Esophagus squamous epithelium (tissue), 5 donors: ENCODE data around the gene ITK. TPM values are rescaled to one million over a fixed set of nuclear protein-coding genes. Genes with fewer than 3 reads are reported as not detected.

Source experiments
- DNase-seq: peaks from one replicate; lab custom pipeline; 2025; lab: John Stamatoyannopoulos, UW
- H3K27ac ChIP-seq, 4 donors: fragments of 200-600 bp; sonication (generic); one replicate each; pipeline ENCODE4 v1.5.1; 2016 to 2019; ENCODE audit warnings: mild to moderate bottlenecking in 1 of 4
- H3K27me3 ChIP-seq, 4 donors: fragments of 200-600 bp; sonication (generic); 1 replicate in 3 of 4; 2 replicates in 1 of 4; pipeline versions ENCODE4 v1.5.1 to v1.6.0; 2017 to 2021; ENCODE audit warnings: antibody characterized with exemption in 1 of 4
- H3K36me3 ChIP-seq, 3 donors: fragments of 200-600 bp; sonication (generic); one replicate each; pipeline ENCODE4 v1.5.1; 2016 to 2019
- H3K4me1 ChIP-seq, 3 donors: fragments of 200-600 bp; sonication (generic); one replicate each; pipeline ENCODE4 v1.5.1; 2017 to 2019
- H3K4me3 ChIP-seq, 4 donors: fragments of 200-600 bp; sonication (generic); 1 replicate in 3 of 4; 2 replicates in 1 of 4; pipeline ENCODE4 v1.5.1; 2016 to 2019; ENCODE audit warnings: mild to moderate bottlenecking in 2 of 4, moderate library complexity in 1 of 4
- H3K9me3 ChIP-seq, 3 donors: fragments of 200-600 bp; sonication (generic); one replicate each; pipeline ENCODE4 v1.5.1; 2016 to 2019
- POLR2A ChIP-seq, 4 donors: fragments of 450-650 bp; IDR thresholded peaks; one replicate each; pipeline ENCODE4 v1.6.1; 2017; ENCODE audit warnings: antibody characterized with exemption in 4 of 4, mild to moderate bottlenecking in 4 of 4, moderate library complexity in 3 of 4
- WGBS, 2 donors: methylation state at CpG; one replicate each; pipeline ENCODE4 v1.1.5; 2018; 5-methylcytosine and 5-hydroxymethylcytosine counted together
- intact Hi-C: fragments of 100-400 bp; cut with DNase I; formaldehyde crosslinking; loops from one replicate; pipeline ENCODE4 v1.15.0; 2022
- total RNA-seq, 4 donors: library from RNA; depleted of rRNA; stranded (reverse); fragments of >200 nt; gene quantifications; one replicate each; pipeline ENCODE4 v1.1.0, GENCODE V29; 2016
- TF ChIP-seq, protein P1 (sequence below), 6 experiments: fragments of 450-650 bp in 4 of 6; fragments of 200-600 bp in 2 of 6; sonication (generic) in 2 of 6; IDR thresholded peaks; one replicate each; pipeline ENCODE4 v1.5.1; 2016 to 2019; ENCODE audit warnings: antibody characterized with exemption in 6 of 6, mild to moderate bottlenecking in 4 of 6, moderate library complexity in 4 of 6
- donor health status: DM: yes; HTN: yes; CAD: no.

ITK gene
- total RNA-seq, 4 donors from 2014 or later, result 0.53 to 5.1 (median 3.9) TPM

DNA sequence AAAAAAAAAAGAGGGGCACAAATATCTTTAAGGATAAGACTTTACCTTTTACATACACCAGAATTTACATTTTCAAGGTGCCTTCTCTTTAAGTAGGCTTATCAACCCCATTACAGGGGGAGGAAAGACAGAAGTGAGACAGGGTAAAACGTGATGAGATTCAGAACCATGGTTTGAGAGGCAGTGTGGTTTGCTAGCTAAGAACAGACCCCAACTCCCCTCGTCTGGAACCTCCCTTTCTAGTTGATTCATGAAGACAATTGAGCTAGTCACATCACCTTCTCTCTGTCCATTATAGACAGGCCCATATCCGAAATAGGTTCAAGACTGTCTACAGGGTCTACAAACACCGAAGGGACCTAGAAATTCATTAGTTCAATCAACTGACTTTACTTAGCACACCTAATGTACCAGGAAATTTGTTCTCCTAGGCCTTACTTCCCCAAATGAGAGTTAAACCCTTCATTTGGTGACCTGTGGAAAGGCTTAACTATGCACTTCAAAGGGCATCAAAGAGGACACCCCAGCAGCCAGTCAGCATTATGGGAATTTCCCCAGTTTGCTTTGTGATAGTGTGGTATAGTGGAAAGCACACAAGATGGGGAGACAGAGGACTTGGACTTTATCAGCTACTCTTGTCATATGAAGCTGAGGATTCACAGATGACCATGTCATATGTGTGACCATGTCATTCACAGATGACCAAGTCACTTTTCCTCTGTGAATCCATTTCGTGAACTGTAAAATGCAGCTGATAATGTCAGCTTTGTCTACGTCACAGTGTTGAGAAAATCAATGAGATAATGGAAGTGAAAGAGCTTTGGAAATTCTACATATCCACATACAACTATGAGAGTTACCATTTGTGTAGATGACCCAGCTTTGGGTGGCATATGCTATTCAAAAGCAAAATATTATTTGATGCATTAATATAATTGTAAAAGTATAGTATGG is 45.1 kb downstream of the ITK start:
- DNase-seq, result no peak
- H3K4me1 ChIP-seq, result no peaks in the 10 kb centered on the region
- intact Hi-C loops, result no loop called here
- no peaks in the 10 kb centered on the region for H3K9me3 ChIP-seq
- TF ChIP-seq POLR2A (IDR thresholded peaks at IDR 0.05), result no peak
- H3K27ac ChIP-seq, result no peak overlapping the region
- 57 to 63% methylated on average over 6 of the region's 6 CpGs for WGBS, 2 donors
- H3K27me3 ChIP-seq, result no peaks in the 10 kb centered on the region
- H3K36me3 ChIP-seq, result no peaks in the 10 kb centered on the region
- no peak overlapping the region for H3K4me3 ChIP-seq

DNA sequence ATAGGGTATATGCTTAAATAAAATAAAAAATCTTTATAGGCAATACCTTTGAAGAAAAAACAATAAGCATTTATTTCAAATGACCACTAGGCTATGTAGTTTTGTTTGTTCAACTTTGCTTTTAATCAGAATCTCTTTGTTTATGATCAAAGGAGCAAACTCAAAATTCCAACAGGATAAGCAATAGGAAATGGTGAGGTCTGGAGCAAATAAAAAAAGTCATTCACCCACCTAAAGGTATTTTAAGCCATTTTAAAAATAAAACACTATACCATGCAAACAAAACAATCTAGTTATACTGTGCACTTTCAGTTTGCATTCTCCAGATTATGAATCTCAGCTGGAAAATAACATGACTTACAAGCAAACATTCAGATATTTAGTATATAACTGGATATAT is 50.0 kb downstream of the ITK start:
- peaks cover 0 to 4% (median 0%) of the 10 kb centered on the region in 3 donors for H3K4me1 ChIP-seq
- intact Hi-C loops, result no loop called here
- no peaks in the 10 kb centered on the region for H3K9me3 ChIP-seq
- H3K36me3 ChIP-seq, result no peaks in the 10 kb centered on the region
- TF ChIP-seq, protein P1, sequence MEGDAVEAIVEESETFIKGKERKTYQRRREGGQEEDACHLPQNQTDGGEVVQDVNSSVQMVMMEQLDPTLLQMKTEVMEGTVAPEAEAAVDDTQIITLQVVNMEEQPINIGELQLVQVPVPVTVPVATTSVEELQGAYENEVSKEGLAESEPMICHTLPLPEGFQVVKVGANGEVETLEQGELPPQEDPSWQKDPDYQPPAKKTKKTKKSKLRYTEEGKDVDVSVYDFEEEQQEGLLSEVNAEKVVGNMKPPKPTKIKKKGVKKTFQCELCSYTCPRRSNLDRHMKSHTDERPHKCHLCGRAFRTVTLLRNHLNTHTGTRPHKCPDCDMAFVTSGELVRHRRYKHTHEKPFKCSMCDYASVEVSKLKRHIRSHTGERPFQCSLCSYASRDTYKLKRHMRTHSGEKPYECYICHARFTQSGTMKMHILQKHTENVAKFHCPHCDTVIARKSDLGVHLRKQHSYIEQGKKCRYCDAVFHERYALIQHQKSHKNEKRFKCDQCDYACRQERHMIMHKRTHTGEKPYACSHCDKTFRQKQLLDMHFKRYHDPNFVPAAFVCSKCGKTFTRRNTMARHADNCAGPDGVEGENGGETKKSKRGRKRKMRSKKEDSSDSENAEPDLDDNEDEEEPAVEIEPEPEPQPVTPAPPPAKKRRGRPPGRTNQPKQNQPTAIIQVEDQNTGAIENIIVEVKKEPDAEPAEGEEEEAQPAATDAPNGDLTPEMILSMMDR (IDR thresholded peaks at IDR 0.05), result no peak
- no peak for TF ChIP-seq POLR2A (IDR thresholded peaks at IDR 0.05)
- no peak overlapping the region for H3K4me3 ChIP-seq
- no peak overlapping the region for H3K27ac ChIP-seq
- DNase-seq, result no peak
- H3K27me3 ChIP-seq, result no peaks in the 10 kb centered on the region

DNA sequence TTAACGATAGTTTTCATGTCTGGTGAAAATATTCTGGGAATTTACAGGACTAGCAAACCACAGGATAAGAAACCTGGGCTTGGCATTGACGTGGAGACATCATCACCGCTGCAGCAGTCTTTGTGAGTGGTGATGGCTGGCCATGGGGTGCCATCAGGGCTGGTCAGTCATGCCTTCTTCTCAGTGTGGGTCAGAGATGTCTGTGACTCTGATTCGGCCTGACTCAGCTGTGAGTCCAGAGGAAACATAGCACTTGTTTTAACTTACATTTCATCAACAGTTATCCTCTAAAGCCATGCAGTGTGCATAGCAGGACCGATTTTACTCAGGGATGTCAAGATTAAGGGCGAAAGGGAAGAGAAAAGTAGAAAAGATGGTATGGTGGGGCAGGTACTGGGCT is 52.1 kb downstream of the ITK start:
- WGBS, 2 donors, result 74% methylated on average over 6 of the region's 6 CpGs
- H3K36me3 ChIP-seq, result no peaks in the 10 kb centered on the region
- no peaks in the 10 kb centered on the region for H3K27me3 ChIP-seq
- intact Hi-C loops, result no loop called here
- DNase-seq, result no peak
- no peaks in the 10 kb centered on the region for H3K9me3 ChIP-seq
- TF ChIP-seq, protein P1 (IDR thresholded peaks at IDR 0.05), result no peak
- TF ChIP-seq POLR2A (IDR thresholded peaks at IDR 0.05), result no peak
- peaks cover 0 to 4% (median 0%) of the 10 kb centered on the region in 3 donors for H3K4me1 ChIP-seq
- H3K27ac ChIP-seq, result no peak overlapping the region
- no peak overlapping the region for H3K4me3 ChIP-seq

- WGBS, 2 donors, result 88 to 89% methylated on average over 3 of the region's 3 CpGs
- Histone ChIP-seq H3K9me3 (no peaks in the 10 kb centered on the region), H3K27ac (no peak overlapping the region), H3K4me1 (peaks cover 0 to 4% (median 0%) of the 10 kb centered on the region in 3 donors), H3K36me3 (no peaks in the 10 kb centered on the region), H3K4me3 (no peak overlapping the region), H3K27me3 (no peaks in the 10 kb centered on the region)
- DNase-seq, result no peak
- TF ChIP-seq, protein P1 (IDR thresholded peaks at IDR 0.05), result no peak
- TF ChIP-seq POLR2A (IDR thresholded peaks at IDR 0.05), result no peak
- intact Hi-C loops, result no loop called here
Observed at GRCh38 chr5:157233515-157233914, 52.9 kb downstream of the ITK start.

DNA sequence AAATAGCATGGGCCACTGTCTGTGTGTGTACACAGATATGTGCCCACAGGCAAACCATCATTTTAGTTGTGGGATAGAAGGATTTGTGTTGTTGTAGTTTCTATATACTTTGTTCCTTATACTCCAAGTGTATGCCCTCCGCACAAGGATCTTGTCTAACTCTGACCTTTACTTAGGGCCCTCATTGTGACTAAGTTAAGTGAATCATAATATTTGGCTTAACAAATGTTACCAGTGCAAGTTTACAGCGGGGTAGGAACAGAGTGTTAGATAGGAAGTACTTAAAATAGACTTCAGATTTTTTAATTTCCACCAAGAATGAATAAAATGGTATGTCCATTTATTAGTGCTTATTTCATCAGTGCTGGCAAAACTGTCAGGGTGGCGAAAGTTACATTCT is 55.8 kb downstream of the ITK start:
- WGBS, 2 donors, result 79 to 84% methylated on average over 3 of the region's 3 CpGs
- Histone ChIP-seq H3K4me1 (peaks cover 0 to 4% (median 0%) of the 10 kb centered on the region in 3 donors), H3K9me3 (no peaks in the 10 kb centered on the region), H3K27ac (no peak overlapping the region), H3K4me3 (no peak overlapping the region), H3K27me3 (no peaks in the 10 kb centered on the region), H3K36me3 (no peaks in the 10 kb centered on the region)
- DNase-seq, result no peak
- intact Hi-C loops, result no loop called here
- TF ChIP-seq, protein P1 (IDR thresholded peaks at IDR 0.05), result no peak
- TF ChIP-seq POLR2A (IDR thresholded peaks at IDR 0.05), result no peak
